Head of caudate nucleus (tissue), 42 donors: ENCODE measurements around the gene ZBTB7C.
A peak's percentile ranks its signal among the peaks of the same experiment; 100 is the strongest.

Experiments
- DNase-seq, 42 donors: peaks; one replicate each; pipeline versions ENCODE4 v3.0.0 to v3.0.0-alpha.2; 2020 to 2021; ENCODE audit warnings: mixed read lengths in 7 of 42
- intact Hi-C: fragments of 100-400 bp; cut with DNase I; formaldehyde crosslinking; loops from one replicate; pipeline ENCODE4 v1.15.0; 2022

ZBTB7C gene

GRCh38 chr18:48074929-48075706, 334.1 kb downstream of the ZBTB7C start:
- DNase-seq: peak in 39 of 42 donors; percentile 17 to 87 (median 59)
- intact Hi-C loops: no loop called here

GRCh38 chr18:48073211-48073930, 335.8 kb downstream of the ZBTB7C start:
- intact Hi-C loops: no loop called here
- DNase-seq: no peak

DNA sequence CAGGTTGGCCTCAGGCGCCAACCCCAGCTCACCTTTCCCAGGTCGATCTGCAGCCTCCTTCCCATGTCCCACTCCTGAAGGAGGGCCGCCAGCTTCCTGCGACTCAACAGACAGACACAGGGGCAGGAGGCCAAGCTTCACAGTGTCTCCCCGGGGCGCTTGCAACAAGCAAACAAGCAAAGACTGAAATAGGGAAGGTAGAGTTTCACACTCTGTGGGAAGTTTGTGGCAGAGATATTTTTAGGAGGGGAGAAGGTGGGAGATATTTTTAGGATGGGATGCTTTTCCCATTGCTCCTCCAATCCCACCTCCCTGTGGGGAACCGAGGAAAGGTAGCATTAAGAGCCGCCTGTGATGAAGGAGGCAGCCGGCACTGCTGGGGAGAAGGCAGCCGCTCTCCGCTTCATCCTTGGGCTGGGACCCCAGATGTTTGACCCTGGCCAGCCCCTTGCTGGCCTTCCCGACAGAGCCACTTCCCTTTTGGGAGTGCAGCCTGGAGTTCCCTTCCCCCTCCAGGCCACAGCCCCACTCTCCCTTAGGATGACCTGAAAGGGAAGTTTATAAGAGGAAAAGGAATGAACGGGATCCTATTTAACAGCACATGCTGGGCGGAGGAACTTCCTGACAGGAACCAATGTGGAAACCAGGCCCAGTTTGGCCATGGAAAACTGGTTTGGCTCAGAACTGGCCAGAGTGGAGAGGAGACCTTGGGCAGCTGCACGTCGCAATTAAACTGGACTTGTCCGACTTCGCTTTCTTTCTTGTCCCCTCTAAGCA, 336.6 kb downstream of the ZBTB7C start:
- DNase-seq: peak in 8 of 42 donors; percentile 25 to 57 (median 30)
- intact Hi-C loops: no loop called here

DNA sequence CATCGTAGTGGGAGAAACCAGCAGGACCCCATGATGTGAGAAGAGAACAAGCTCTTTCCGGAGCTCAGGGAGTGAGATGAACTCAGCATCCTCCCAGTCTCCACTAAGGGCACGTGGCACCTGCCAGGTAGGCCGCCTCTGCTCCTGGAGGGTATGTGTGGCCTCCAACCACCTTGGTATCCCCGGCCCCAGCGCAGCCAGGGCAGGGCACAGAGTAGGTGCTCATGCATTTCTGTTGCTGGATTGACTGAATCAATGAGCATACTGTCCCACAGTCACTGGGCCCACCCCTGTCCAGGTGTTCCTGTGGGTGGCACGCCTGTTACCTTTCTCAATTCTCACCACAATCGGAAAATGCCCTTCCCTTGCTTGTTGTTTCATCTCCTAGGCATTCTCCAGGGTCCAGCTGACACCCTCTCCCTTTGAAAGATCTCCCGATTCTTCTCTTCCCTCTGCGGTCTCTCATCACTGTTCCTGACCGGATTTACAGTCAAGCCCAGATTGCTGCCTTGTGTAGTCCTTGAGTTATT, 340.2 kb downstream of the ZBTB7C start:
- no peak for DNase-seq
- intact Hi-C loops: no loop called here

DNA sequence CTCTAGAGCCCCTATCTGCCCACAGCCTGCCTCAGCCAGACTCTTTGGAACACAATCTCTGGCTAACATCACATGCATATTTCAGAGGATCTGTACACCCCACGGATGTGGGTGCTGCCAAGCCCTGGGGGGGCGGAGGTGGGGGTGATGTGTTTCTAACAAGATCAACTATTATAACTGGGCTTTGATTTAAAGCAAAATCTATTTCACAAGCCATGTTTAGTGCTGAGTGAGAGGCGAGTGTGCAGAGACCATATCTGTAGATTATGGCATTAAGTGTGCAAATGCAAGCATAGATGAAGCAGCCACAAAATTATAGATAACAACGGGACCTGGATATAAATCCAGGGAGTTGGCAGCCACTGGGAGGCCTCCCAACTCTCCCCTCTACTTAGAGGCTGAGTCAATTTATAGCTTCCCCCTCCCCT, 342.9 kb downstream of the ZBTB7C start:
- peak in 25 of 42 donors; percentile 11 to 75 (median 39) for DNase-seq

GRCh38 chr18:48065601-48065995, 343.6 kb downstream of the ZBTB7C start:
- no peak for DNase-seq
- intact Hi-C loops: no loop called here

More for the DNA sequence above, 342.9 kb downstream of the ZBTB7C start:
- intact Hi-C loops: no loop called here

DNA sequence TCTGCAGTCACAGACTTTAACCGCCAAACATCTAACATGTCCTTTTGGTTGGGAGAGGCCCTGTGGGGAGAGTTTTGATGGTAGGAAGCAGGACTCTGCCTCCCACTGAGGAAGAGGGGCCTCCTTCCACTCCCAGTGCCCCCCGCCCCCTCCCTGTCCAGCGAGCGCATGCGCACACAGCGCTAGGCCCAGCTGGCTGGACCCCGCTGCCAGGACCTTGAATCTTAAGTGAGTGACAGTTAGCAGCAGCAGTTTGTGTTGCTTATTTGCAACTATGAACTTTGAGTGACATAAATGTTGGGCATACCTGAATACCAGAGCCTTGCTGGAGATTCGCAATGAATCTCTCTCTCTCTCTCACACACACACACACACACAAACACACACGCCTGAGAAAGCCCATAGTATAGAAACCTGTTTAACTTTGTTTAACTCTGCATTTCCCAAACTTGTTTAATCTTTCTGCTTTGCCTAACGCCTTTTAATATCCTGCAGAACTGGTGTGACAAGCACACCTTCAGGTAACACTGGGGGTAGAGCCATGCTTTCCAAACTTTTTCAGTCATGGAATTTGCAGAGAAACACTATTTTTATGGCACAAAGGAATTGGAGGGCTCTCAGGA, 344.1 kb downstream of the ZBTB7C start:
- no peak for DNase-seq
- intact Hi-C loops: no loop called here

DNA sequence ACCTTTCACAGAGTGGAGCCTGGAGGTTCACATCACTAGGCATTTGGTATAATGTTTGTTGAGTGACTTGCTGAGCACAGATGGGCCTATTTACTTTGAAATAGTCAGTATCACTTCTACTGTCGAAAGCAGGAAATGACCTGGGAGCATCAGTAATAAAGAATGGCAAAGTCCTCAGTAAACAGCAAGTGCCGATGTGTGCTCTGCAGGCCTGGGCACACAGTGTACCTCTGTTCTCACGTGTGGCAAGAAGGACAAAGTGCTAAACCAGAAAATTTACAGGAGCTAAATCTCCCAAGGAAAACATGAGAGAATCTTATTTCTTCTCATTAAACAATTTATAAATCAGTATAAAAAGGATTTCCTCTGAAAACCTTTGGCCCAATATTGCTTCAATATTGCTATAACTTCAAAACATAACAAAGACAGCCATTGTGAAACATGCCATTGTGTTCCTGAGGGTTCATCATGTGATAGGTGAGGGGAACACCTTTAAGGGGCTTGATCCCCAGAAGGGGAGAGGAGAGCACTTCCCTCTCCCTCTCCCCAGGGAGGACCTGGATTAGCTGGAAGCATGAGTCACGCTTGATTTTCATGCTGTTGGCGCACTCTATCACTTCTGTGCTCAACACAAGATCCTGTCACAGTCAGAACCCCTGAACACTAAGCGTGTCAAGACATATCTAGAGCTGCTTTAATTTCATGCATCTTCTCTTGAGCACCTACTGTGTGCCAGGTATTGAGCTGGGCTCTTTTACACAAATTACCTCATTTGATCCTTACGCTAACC, 347.2 kb downstream of the ZBTB7C start:
- no peak for DNase-seq
- intact Hi-C loops: no loop called here

GRCh38 chr18:48060970-48061369, 348.2 kb downstream of the ZBTB7C start:
- intact Hi-C loops: no loop called here
- no peak for DNase-seq

DNA sequence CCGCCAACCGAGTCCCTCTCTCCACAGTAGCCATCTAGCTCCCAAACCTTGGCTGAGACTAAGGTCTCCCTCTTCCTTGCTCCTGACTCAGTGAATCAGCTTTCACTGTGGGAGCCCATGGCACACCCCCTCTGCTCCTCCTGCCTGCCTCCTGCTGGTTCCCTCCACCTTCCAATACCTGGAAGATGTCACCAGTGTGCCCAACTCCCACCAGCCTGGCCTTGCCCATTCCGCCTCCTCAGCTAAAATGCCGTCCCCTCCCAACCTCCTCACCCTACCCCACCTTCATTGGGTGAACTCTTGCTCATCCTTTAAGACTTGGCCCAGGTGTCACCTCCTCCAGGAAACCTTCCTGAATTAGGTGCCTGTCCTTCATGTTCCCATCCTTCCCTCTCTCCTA, 348.8 kb downstream of the ZBTB7C start:
- no peak for DNase-seq
- intact Hi-C loops: no loop called here

GRCh38 chr18:48059455-48060010, 349.6 kb downstream of the ZBTB7C start:
- intact Hi-C loops: loop anchor here (10.0 kb wide), 1 partner anchor 675 kb away; no protein-coding TSS in a partner anchor
- DNase-seq: peak in 1 of 42 donors; percentile 21

- intact Hi-C loops: loop anchor here (10.0 kb wide), 1 partner anchor 674 kb away; no protein-coding TSS in a partner anchor
- DNase-seq: no peak
These were observed 350.7 kb downstream of the ZBTB7C start for GRCh38 chr18:48058486-48058885.

- intact Hi-C loops: loop anchor here (10.0 kb wide), 1 partner anchor 672 kb away; no protein-coding TSS in a partner anchor
- no peak for DNase-seq
These were observed 352.2 kb downstream of the ZBTB7C start for GRCh38 chr18:48057018-48057417.

DNA sequence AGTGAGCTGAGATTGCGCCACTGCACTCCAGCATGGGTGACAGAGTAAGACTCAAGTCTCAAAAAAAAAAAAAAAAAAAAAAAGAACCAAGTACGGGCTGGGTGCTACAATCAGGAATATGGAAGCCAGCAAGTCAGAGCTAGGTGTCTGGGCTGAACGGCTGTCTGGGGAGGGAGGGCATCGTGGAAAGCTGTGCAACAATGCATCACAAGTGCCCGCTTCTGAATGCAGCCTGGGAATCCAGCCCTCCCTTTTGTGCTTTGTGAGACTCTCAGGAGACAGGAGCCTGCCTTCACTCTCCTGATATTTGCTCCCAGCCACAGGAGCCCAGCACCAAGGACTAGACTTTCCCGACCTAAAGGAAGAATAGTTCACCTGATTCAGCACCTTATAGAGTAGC, 353.8 kb downstream of the ZBTB7C start:
- no peak for DNase-seq
- intact Hi-C loops: loop anchor here (10.0 kb wide), 1 partner anchor 671 kb away; no protein-coding TSS in a partner anchor

GRCh38 chr18:48053881-48054816, 355.0 kb downstream of the ZBTB7C start:
- intact Hi-C loops: loop anchor here (10.0 kb wide), 1 partner anchor 669 kb away; no protein-coding TSS in a partner anchor

DNA sequence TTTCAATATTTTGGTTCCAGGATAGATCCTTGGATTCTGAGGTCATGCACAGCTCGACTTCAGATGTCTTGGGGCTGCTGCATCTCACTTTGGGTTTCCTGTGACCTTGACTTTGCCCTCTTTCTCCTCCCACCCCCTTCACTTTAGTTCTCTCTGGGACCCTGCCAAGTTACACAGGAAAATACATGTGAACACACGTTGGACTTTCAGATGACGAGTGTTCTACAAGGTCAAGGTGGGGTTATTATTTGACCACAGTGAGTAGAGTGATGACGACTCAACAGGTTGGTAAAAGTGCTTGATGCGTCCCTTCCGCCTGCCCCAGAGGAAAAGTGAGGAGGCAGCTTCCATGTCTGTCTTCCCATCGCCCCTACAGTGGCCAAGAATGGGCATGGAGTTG, 356.3 kb downstream of the ZBTB7C start:
- intact Hi-C loops: loop anchor here (10.0 kb wide), 1 partner anchor 668 kb away; no protein-coding TSS in a partner anchor
- DNase-seq: no peak

More at GRCh38 chr18:48053881-48054816, 355.0 kb downstream of the ZBTB7C start:
- DNase-seq: no peak
